ENCODE results near the gene SEPTIN3. TPM values are rescaled to one million over a fixed set of nuclear protein-coding genes. Genes with fewer than 3 reads are reported as not detected.

The SEPTIN3 gene
- total RNA-seq, 1 donor from 2014 or later: 12.8 TPM

DNA sequence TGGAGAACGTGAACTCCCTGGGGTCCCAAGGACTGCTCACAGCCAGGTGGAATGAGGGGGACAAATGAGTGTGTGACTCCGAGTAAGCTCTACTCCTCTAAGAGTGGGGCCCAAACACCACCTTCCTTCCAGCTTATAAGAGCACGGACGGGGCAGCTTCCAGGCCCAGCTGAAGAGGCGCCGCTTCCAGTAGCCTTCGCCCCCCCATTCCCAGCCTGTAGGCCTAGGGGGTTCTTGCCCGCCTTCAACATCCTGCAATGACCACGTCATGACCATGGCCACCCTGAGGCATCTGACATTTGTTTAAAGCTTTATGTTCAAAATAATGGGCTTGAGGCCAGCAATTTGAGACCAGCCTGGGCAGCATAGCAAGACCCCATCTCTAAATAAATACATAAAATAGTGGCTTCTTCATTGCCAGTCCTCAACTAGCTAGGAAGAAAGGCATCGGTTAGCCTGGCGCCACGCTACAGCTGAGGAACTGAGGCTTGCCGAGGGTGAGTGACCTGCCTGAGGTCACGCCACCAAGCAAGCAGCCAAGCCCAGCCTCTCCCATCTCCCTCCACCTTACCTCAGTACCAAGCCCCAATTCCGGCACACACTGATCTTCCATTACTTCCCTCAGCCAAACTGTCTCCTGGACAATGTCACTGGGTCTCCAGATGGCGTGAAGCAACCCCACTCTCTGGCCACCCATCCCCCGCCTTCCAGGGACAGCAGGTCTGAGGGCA lies 34.8 kb upstream of the SEPTIN3 start:
- H3K27ac ChIP-seq: no peak overlapping the region
- H3F3A ChIP-seq (ENCODE audit: low read depth): peaks cover under 1% of the 10 kb centered on the region
- H3K4me3 ChIP-seq: no peak overlapping the region
- no peak overlapping the region for H3K9ac ChIP-seq
- TF ChIP-seq CTCF (IDR thresholded peaks at IDR 0.05): no peak
- no peak for TF ChIP-seq EZH2 (IDR thresholded peaks at IDR 0.05)
- no peak for TF ChIP-seq EZH2phosphoT487 (IDR thresholded peaks at IDR 0.05)
- no peaks in the 10 kb centered on the region for H3K4me1 ChIP-seq
- no peaks in the 10 kb centered on the region for H3K9me3 Mint-ChIP-seq
- peaks cover 1% of the 10 kb centered on the region for H3K79me2 ChIP-seq (ENCODE audit: low read depth)
- H3K27me3 Mint-ChIP-seq (ENCODE audit: insufficient read depth, low read depth): peaks cover 3% of the 10 kb centered on the region
- DNase-seq (ENCODE audit: low spot score): no peak
- peak overlapping the region; percentile 46 for H3K4me3 Mint-ChIP-seq
- no peaks in the 10 kb centered on the region for H3K27me3 ChIP-seq
- no peaks in the 10 kb centered on the region for H3K36me3 ChIP-seq
- no peaks in the 10 kb centered on the region for H3K9me3 ChIP-seq (ENCODE audit: low read depth)
- peak overlapping the region; percentile 5 for H3K27ac Mint-ChIP-seq
- H3K36me3 Mint-ChIP-seq: peaks cover 8% of the 10 kb centered on the region
- H3K4me1 Mint-ChIP-seq: peaks cover 6% of the 10 kb centered on the region
- H3K4me2 ChIP-seq: no peak overlapping the region
- no peak overlapping the region for H2AFZ ChIP-seq (replicated peaks)
- H4K20me1 ChIP-seq (ENCODE audit: low read depth): peaks cover 11% of the 10 kb centered on the region

- no peaks in the 10 kb centered on the region for H3K4me1 ChIP-seq
- Mint-ChIP-seq H3K36me3 (peaks cover 10% of the 10 kb centered on the region), H3K4me3 (no peak overlapping the region), H3K27ac (no peak overlapping the region), H3K9me3 (no peaks in the 10 kb centered on the region), H3K27me3 (ENCODE audit: insufficient read depth, low read depth) (peaks cover 2% of the 10 kb centered on the region), H3K4me1 (peaks cover 6% of the 10 kb centered on the region)
- no peak for DNase-seq (ENCODE audit: low spot score)
- H3K9me3 ChIP-seq (ENCODE audit: low read depth): no peaks in the 10 kb centered on the region
- peaks cover 12% of the 10 kb centered on the region for H4K20me1 ChIP-seq (ENCODE audit: low read depth)
- H2AFZ ChIP-seq (replicated peaks): no peak overlapping the region
- no peak overlapping the region for H3K4me2 ChIP-seq
- TF ChIP-seq EZH2 (IDR thresholded peaks at IDR 0.05) (no peak), EZH2phosphoT487 (IDR thresholded peaks at IDR 0.05) (no peak), CTCF (IDR thresholded peaks at IDR 0.05) (no peak)
- H3K27me3 ChIP-seq: no peaks in the 10 kb centered on the region
- no peaks in the 10 kb centered on the region for H3K36me3 ChIP-seq
- peaks cover 6% of the 10 kb centered on the region for H3K79me2 ChIP-seq (ENCODE audit: low read depth)
- H3K4me3 ChIP-seq: no peak overlapping the region
- peaks cover 3% of the 10 kb centered on the region for H3F3A ChIP-seq (ENCODE audit: low read depth)
- H3K9ac ChIP-seq: no peak overlapping the region
- no peak overlapping the region for H3K27ac ChIP-seq
Observed at GRCh38 chr22:41935015-41935351, 34.3 kb upstream of the SEPTIN3 start.

DNA sequence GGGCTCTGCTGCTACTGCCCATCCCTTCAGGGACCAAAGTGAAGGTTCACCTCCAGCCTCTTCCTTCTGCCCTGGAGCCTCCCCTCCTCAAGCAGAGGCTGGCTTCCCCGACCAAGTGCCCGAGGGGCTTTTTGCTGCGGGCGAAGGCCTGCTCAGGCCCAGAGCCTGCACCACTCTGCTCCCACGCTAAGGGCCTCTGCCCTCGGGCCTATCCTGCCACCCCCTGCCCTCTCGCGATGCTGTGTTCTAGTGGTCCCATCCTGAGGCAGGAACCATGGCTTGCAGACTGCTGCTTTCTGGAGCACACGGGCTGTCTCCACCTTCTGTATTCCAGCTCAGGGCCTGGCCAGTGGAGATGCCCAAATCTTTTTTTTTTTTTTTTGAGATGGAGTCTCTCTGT lies 33.7 kb upstream of the SEPTIN3 start:
- H3K27me3 Mint-ChIP-seq (ENCODE audit: insufficient read depth, low read depth): peaks cover 2% of the 10 kb centered on the region
- Histone ChIP-seq H3K27me3 (no peaks in the 10 kb centered on the region), H3K9me3 (ENCODE audit: low read depth) (no peaks in the 10 kb centered on the region), H3K79me2 (ENCODE audit: low read depth) (peaks cover 6% of the 10 kb centered on the region), H3F3A (ENCODE audit: low read depth) (peaks cover 8% of the 10 kb centered on the region), H2AFZ (replicated peaks) (no peak overlapping the region), H3K9ac (no peak overlapping the region), H3K4me1 (no peaks in the 10 kb centered on the region), H4K20me1 (ENCODE audit: low read depth) (peaks cover 12% of the 10 kb centered on the region), H3K4me2 (no peak overlapping the region), H3K4me3 (no peak overlapping the region), H3K36me3 (no peaks in the 10 kb centered on the region), H3K27ac (no peak overlapping the region)
- peaks cover 13% of the 10 kb centered on the region for H3K36me3 Mint-ChIP-seq
- H3K27ac Mint-ChIP-seq: peak overlapping the region; percentile 53
- H3K4me3 Mint-ChIP-seq: no peak overlapping the region
- no peak for DNase-seq (ENCODE audit: low spot score)
- no peak for TF ChIP-seq CTCF (IDR thresholded peaks at IDR 0.05)
- no peaks in the 10 kb centered on the region for H3K9me3 Mint-ChIP-seq
- H3K4me1 Mint-ChIP-seq: peaks cover 9% of the 10 kb centered on the region

Measured in neural progenitor cell (in vitro differentiated cells).